T47D (cell line): Measurements from ENCODE around the gene PTPRK.
"Not testable (repeated sequence)": the region's sequence is repeated elsewhere in the genome, so short reads cannot be mapped to it uniquely, and the experiment has no call there.

Source experiments
- DNase-seq, 2 experiments: peaks; one replicate each; pipeline versions ENCODE4 v3.0.0 to v3.0.0-alpha.2; 2011 to 2012; ENCODE audit warnings: low read depth in 1 of 2, low spot score in 1 of 2
- JUND ChIP-seq: IDR thresholded peaks from 2 replicates; pipeline ENCODE4 v1.6.1; 2012; ENCODE audit warnings: low read depth
- in situ Hi-C: cut with HindIII; loops from 2 replicates; pipeline ENCODE4 v1.10.0; 2016; ENCODE audit warnings: low sequenced_read_pairs, low pct_unique_long_range_greater_than_20kb

The PTPRK gene

DNA sequence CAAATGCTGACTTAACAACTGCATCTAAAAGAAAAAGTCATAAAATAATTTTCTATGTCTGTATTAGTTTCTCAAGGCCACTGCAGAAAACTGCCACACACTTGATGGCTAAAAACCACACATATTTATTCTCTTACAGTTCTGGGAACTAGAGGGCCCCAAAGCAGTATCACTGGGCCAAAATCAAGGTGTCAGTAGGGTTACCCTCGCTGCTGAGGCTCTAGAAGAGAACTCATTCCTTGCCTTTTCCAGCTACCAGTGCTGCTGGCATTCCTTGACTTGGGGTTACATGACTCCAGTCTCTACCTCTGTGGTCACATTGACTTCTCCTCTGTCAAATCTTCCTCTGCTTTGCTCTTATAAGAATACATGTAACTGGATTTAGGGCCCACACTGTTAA, 494.9 kb downstream of the PTPRK start:
- in situ Hi-C loops = no loop called here
- DNase-seq = no peak
- TF ChIP-seq JUND = no peak

DNA sequence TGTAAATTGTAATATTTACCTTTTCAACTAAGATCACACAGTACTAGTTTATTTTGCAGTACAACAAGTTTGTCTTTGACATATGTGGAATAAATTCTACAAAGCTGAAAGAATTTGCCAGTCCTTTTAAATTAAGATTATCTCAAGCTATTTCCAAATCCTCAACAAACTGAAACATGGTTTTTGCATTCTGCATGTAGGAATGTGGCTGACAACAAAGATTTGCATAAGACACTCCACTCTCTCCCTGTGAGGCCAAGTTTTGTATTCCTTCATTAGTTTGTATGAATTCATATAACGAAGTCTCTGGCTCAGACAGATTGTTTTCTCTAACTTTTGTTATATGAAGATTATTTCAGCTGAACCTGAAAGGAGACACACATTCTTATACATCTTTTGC, 495.4 kb downstream of the PTPRK start:
- no peak for DNase-seq
- no peak for TF ChIP-seq JUND
- in situ Hi-C loops = no loop called here

DNA sequence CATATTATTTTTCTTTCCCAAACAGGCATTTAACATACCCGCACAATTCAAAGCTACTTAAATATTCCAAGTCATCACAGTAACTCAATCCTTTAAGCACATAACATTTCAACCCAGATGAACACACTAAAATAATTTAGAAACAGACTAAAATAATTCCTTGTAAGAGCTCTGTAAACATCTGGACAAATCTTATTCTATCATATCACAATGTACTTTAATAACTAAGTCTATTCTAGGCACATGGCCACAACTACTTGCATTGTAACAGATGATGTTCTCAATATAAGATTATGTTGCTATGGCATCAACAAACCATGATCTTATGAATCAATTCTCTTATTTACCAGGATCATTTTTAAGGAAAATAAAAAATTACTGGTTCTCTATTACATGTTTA, 496.4 kb downstream of the PTPRK start:
- in situ Hi-C loops = no loop called here
- no peak for TF ChIP-seq JUND
- no peak for DNase-seq

DNA sequence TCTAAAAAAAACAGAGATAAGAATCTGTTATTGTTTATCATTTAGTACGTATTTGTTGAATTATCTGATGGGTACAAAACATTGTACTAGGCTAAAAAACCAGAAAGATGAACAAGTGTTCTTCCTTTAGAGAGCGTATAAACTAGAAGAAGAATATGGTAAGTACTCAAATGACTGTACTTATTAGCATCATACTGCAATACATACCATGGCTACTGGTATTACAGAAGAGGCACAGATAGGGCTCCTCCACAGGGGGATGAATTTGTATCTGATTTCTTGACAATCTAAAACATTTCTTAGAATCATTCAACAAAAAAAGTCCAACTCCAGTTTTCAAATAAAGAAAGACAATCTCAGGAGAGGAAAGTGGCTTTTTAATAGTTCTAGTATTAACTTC, 501.6 kb downstream of the PTPRK start:
- no peak for DNase-seq
- no peak for TF ChIP-seq JUND
- in situ Hi-C loops = no loop called here

DNA sequence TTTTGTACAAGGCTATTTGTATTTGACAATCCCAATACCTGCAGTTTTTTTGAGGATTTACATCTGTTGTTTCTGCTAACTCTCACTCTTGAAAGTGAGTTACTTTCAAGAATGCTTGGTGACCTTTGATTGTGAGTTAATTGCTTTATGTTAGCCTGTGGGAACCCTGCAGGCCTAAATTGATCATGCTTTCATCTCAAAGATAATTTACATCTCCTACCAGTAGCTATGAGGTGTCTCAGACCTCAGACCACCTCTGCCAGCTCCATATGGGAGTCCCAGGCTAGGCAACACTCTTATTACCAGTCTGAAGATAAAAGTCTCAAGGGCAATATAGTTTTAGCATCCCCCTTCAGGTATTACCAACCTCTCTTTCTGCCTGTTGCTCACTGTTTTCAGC, 503.1 kb downstream of the PTPRK start:
- no peak for DNase-seq
- in situ Hi-C loops = no loop called here
- TF ChIP-seq JUND = no peak

DNA sequence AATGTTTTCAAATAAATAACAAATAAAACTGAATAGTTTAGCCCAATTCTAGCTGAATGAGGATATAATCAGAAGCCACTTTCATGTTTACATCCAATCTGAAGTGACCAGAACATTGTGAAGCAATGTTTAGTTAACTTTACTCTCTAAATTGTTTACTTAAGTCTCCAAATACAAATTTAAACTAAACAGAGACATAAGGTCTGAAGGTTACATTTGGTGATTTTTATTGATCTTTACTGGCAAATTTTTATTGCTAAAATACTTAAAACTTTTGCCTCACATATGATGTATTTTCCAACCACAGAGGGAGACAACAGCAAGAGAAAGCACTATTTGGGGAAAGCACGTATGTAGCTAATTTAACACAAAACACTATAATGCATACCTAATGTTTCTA, 512.7 kb downstream of the PTPRK start:
- DNase-seq = no peak
- no peak for TF ChIP-seq JUND
- in situ Hi-C loops = no loop called here

DNA sequence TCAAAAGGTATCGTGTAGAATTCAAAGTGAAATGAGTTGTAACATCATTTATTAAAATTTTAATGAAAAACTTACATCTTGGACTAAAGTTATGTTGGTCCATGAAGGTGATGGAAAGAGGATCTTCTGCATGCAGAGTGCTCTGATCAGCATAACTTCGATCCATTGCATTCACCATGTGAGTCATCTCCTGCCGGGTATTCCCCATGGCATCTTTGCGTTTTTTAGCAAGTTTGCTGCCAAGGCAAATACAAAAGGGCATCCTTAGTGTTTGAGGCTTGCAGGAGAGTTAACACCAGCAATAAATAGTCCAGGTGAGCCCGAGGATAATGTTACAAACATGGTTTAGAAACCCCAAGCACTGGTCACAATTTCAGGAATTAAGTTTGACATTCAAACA, 515.4 kb downstream of the PTPRK start:
- no peak for TF ChIP-seq JUND
- DNase-seq = peak in 1 of 2 experiments; percentile 16
- in situ Hi-C loops = no loop called here

DNA sequence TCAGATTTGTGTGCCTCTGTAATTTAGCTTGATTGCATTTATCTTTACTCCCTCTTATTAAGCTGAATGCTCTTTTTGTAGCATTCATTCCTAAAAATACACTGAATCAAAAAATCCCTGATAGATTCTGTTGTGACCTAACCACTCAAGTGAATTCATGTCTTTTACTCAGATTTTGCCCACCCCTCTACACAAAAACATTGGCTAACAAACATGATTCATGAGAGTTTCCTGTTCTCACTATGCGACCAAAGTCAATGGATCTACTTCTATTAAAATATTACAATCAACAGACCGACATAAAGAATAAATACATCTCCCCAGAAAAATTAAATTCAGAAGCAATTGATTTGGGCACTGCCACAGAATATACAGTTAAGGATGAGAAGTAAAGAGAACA, 520.0 kb downstream of the PTPRK start:
- DNase-seq = no peak
- no peak for TF ChIP-seq JUND
- in situ Hi-C loops = no loop called here

DNA sequence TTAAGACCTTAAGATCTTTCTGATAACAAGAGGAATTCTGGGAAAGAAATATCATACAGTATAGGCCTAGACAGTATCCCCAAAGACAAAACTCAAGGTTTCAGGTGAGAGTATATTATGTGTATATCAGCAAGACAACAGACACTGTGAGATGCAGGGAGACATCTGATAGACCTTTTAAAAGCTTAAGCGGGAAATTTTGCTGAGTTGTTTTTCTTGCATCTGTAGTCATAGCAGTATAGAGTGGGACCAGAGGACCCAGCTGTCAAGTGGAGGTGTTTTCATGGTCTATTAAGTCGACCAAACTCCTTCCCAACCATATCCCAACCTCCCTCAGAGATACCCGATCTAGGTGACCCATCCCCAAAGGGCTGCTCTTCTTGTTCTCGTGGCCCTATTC, 521.4 kb downstream of the PTPRK start:
- TF ChIP-seq JUND = no peak
- no peak for DNase-seq
- in situ Hi-C loops = no loop called here

DNA sequence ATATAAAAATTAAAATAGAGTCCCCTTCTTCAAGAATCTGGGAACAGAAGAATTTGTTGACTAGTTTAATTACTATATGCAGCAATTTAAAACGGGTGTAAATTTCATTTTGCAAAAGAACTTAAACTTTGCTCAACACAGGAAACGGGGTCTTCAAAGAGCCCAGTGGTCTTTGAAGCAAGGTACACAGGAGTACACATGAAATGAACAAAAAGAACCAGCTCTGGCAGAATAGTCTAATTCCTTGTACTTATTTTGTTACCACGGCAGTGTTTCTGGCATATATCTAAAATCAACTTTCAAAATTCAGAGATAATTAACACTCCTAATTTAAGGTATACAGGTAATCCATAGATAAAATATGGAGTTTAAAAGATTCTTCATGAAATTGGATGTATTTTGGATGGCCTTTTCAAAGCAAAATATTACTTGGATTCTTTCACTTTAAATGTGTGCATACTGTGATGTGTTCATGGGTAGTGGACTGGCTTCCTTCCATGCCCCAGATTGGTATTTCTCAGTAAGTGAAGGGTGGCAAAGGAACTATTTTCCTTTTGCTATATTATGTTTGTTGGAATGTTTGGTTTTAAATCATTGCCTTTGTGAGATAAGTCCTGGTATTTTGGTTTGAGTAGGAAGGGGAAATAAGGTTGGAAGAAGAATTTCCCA, 522.8 kb downstream of the PTPRK start:
- no peak for TF ChIP-seq JUND
- in situ Hi-C loops = no loop called here
- DNase-seq = no peak

DNA sequence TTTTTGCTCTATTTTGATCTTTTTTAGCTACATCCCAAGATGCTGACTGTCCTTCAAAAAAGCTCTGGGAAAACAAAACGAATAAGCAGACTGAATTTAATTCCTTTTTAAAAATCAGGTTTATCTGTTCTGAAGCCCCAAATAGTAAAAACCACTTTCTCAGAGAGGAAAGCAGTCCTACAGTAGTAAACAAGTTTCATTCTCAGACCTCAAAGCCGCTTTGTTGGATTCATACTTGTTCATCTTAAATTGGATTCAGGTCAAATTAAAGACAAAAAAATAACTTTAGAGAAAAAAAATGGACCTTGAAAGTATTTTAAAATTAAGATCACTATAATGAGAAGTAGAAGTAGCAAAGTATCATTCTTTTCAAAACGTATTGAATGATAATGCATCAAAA, 523.5 kb downstream of the PTPRK start:
- in situ Hi-C loops = no loop called here
- no peak for TF ChIP-seq JUND
- no peak for DNase-seq

DNA sequence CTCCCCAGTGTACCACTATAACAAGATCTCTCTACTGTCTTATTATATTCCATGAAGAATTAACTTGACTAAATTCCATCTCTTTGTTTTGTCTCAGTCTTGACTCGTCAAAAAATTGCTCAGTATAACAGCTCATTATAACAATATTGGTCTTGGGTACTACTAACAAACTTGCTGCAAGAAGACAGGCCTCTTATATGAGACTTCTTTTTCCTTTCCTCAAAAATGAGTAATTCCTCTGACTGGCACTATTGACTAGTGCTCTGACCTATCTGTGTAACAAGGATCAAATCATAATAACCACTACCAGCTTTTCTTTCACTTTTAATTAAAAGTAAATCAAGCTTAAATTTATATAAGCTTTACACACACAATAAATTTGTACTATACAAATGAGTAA, 528.3 kb downstream of the PTPRK start:
- no peak for DNase-seq
- in situ Hi-C loops = no loop called here
- TF ChIP-seq JUND = no peak

DNA sequence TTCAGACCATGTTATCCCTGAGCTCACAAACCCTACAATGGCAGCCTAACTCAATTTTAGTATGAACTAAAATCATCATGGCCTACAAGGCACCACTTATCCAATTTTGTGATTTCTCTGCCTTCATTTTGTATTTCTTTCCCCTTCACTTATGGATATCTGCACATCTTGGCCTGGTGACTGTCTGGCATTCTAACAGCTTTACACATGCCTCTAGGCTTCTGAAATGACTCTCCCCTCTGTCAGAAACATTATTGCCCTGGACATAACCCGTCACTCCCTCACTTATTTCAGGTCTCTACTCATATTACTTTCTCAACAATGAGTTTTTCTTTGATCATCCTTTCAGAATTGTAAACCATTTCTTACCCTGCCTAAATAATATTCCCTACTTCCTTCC, 530.3 kb downstream of the PTPRK start:
- no peak for TF ChIP-seq JUND
- DNase-seq = no peak
- in situ Hi-C loops = no loop called here

DNA sequence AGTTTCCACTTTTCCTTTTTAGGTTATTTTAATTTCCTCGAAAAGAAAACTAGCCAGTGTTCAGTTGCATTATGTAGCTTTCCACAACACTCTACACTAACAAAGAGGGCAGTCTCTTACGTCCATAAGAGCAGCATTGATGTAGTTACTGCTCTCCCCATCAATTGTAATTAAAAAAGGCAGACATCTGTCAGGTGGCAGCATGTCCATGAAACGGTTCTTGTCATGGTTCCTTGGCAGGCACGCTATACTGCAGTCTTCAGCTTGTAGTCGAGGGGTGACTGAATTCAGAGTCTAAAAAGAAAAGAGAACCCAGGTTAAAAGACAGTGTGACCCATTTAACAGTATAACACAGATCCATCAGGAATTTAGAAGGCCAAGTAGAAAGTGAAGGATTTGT, 539.4 kb downstream of the PTPRK start:
- no peak for TF ChIP-seq JUND
- in situ Hi-C loops = no loop called here
- DNase-seq = no peak

DNA sequence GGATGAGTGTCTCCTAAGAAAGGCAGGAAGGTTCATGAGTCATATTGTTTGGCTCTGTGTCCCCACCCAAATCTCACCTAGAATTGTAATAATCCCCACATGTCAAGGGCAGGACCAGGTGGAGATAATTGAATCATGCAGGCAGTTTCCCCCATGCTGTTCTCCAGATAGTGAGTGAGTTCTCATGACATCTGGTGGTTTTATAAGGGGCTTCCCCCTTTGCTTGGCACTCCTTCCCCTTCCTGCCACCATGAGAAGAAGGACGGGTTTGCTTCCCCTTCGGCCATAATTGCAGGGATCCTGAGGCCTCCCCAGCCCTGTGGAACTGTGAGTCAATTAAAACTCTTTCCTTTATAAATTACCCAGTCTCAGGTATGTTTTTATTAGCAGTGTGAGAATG, 542.2 kb downstream of the PTPRK start:
- in situ Hi-C loops, DNase-seq: not testable (repeated sequence)
